ENCODE data around the gene P2RX3. TPM values are rescaled to one million over a fixed set of nuclear protein-coding genes. Genes with fewer than 3 reads are reported as not detected.

P2RX3 gene
- total and polyA plus RNA-seq, 2 donors (not counting 1 experiment from before 2014, with no cell fraction given) = not detected

GRCh38 chr11:57392763-57393105 lies 54.6 kb downstream of the P2RX3 start:
- no peak for TF ChIP-seq EZH2 (IDR thresholded peaks at IDR 0.05; ENCODE audit: low read length, missing control alignments)
- TF ChIP-seq CTCF (conservative IDR thresholded peaks at IDR 0.05 in 1 of 2, IDR thresholded peaks at IDR 0.05 in 1 of 2; ENCODE audit: low read depth in 1 of 2, low read length in 2 of 2) = no peak
- no peak overlapping the region for H3K4me3 ChIP-seq (replicated peaks in 1 of 4; ENCODE audit: control extremely low read depth in 1 of 4, insufficient read depth in 1 of 4, low read depth in 3 of 4, low read length in 4 of 4)
- no peaks in the 10 kb centered on the region for H3K4me1 ChIP-seq (ENCODE audit: control insufficient read depth, extremely low read depth, insufficient read depth, low read length)
- no peak overlapping the region for H2AFZ ChIP-seq (ENCODE audit: low read length)
- no peaks in the 10 kb centered on the region for H4K20me1 ChIP-seq (ENCODE audit: control insufficient read depth, extremely low read depth, insufficient read depth, low read length)
- DNase-seq (ENCODE audit: low read depth in 2 of 2) = no peak
- H3K9ac ChIP-seq (ENCODE audit: insufficient read depth, low read length) = no peak overlapping the region
- no peaks in the 10 kb centered on the region for H3K79me2 ChIP-seq (ENCODE audit: control insufficient read depth, insufficient read depth, low read length)
- peaks cover 20% of the 10 kb centered on the region for H3K27me3 ChIP-seq (ENCODE audit: control insufficient read depth, insufficient read depth, low read length)
- H3K9me3 ChIP-seq (ENCODE audit: control insufficient read depth, insufficient read depth, low read depth, low read length) = no peaks in the 10 kb centered on the region
- no peak overlapping the region for H3K27ac ChIP-seq (ENCODE audit: insufficient read depth, low read length)
- no peak overlapping the region for H3K4me2 ChIP-seq (ENCODE audit: extremely low read depth, insufficient read depth, low read length)
- H3K36me3 ChIP-seq (ENCODE audit: control insufficient read depth, insufficient read depth, low read length) = no peaks in the 10 kb centered on the region

- no peak overlapping the region for H2AFZ ChIP-seq (ENCODE audit: low read length)
- no peaks in the 10 kb centered on the region for H4K20me1 ChIP-seq (ENCODE audit: control insufficient read depth, extremely low read depth, insufficient read depth, low read length)
- TF ChIP-seq EZH2 (IDR thresholded peaks at IDR 0.05; ENCODE audit: low read length, missing control alignments) (no peak), CTCF (conservative IDR thresholded peaks at IDR 0.05 in 1 of 2, IDR thresholded peaks at IDR 0.05 in 1 of 2; ENCODE audit: low read depth in 1 of 2, low read length in 2 of 2) (no peak)
- no peaks in the 10 kb centered on the region for H3K9me3 ChIP-seq (ENCODE audit: control insufficient read depth, insufficient read depth, low read depth, low read length)
- H3K4me1 ChIP-seq (ENCODE audit: control insufficient read depth, extremely low read depth, insufficient read depth, low read length) = no peaks in the 10 kb centered on the region
- H3K27me3 ChIP-seq (ENCODE audit: control insufficient read depth, insufficient read depth, low read length) = peaks cover 20% of the 10 kb centered on the region
- H3K27ac ChIP-seq (ENCODE audit: insufficient read depth, low read length) = no peak overlapping the region
- no peak overlapping the region for H3K4me2 ChIP-seq (ENCODE audit: extremely low read depth, insufficient read depth, low read length)
- no peak overlapping the region for H3K4me3 ChIP-seq (replicated peaks in 1 of 4; ENCODE audit: control extremely low read depth in 1 of 4, insufficient read depth in 1 of 4, low read depth in 3 of 4, low read length in 4 of 4)
- no peaks in the 10 kb centered on the region for H3K79me2 ChIP-seq (ENCODE audit: control insufficient read depth, insufficient read depth, low read length)
- H3K36me3 ChIP-seq (ENCODE audit: control insufficient read depth, insufficient read depth, low read length) = no peaks in the 10 kb centered on the region
- H3K9ac ChIP-seq (ENCODE audit: insufficient read depth, low read length) = no peak overlapping the region
- DNase-seq (ENCODE audit: low read depth in 2 of 2) = no peak
Observed at GRCh38 chr11:57394203-57394965, 56.2 kb downstream of the P2RX3 start.

GRCh38 chr11:57395905-57396623 lies 57.9 kb downstream of the P2RX3 start:
- H3K9me3 ChIP-seq (ENCODE audit: control insufficient read depth, insufficient read depth, low read depth, low read length) = no peaks in the 10 kb centered on the region
- H3K79me2 ChIP-seq (ENCODE audit: control insufficient read depth, insufficient read depth, low read length) = no peaks in the 10 kb centered on the region
- H3K4me3 ChIP-seq (replicated peaks in 1 of 4; ENCODE audit: control extremely low read depth in 1 of 4, insufficient read depth in 1 of 4, low read depth in 3 of 4, low read length in 4 of 4) = no peak overlapping the region
- H3K9ac ChIP-seq (ENCODE audit: insufficient read depth, low read length) = no peak overlapping the region
- TF ChIP-seq EZH2 (IDR thresholded peaks at IDR 0.05; ENCODE audit: low read length, missing control alignments) = no peak
- no peak for TF ChIP-seq CTCF (conservative IDR thresholded peaks at IDR 0.05 in 1 of 2, IDR thresholded peaks at IDR 0.05 in 1 of 2; ENCODE audit: low read depth in 1 of 2, low read length in 2 of 2)
- H3K36me3 ChIP-seq (ENCODE audit: control insufficient read depth, insufficient read depth, low read length) = no peaks in the 10 kb centered on the region
- H2AFZ ChIP-seq (ENCODE audit: low read length) = no peak overlapping the region
- no peaks in the 10 kb centered on the region for H4K20me1 ChIP-seq (ENCODE audit: control insufficient read depth, extremely low read depth, insufficient read depth, low read length)
- H3K27ac ChIP-seq (ENCODE audit: insufficient read depth, low read length) = no peak overlapping the region
- H3K27me3 ChIP-seq (ENCODE audit: control insufficient read depth, insufficient read depth, low read length) = peaks cover 14% of the 10 kb centered on the region
- DNase-seq (ENCODE audit: low read depth in 2 of 2) = no peak
- no peak overlapping the region for H3K4me2 ChIP-seq (ENCODE audit: extremely low read depth, insufficient read depth, low read length)
- no peaks in the 10 kb centered on the region for H3K4me1 ChIP-seq (ENCODE audit: control insufficient read depth, extremely low read depth, insufficient read depth, low read length)

Measured in fibroblast of lung (primary cell).